HepG2 (cell line): ENCODE measurements around the gene LUZP1. TPM values are rescaled to one million over a fixed set of nuclear protein-coding genes. Genes with fewer than 3 reads are reported as not detected.

Experiments
- ATAC-seq: fragments of 200-7000 bp; cut with Tn5 transposase; 3 replicates; pipeline ENCODE4 v1.9.1; 2020; ENCODE audit warnings: mild to moderate bottlenecking, moderate library complexity
- BruUV-seq: library from RNA; stranded (reverse); fragments of 400-500 nt; replicated peaks from 2 replicates; lab custom pipeline; 2021; lab: Mats Ljungman, UMichigan
- CTCF ChIA-PET: fragments of 300-600 bp; formaldehyde crosslinking; extraction: SDS; loops from one replicate; lab custom pipeline; 2021; ENCODE audit warnings: low total read pairs, inconsistent platforms, low intra/inter-chr PET ratio; lab: Yijun Ruan, JAX
- POLR2A ChIA-PET: fragments of 350-600 bp; sonication (Branson Sonifier 250); formaldehyde crosslinking; loops from one replicate; lab custom pipeline; 2020; ENCODE audit warnings: antibody characterized with exemption, inconsistent platforms; lab: Yijun Ruan, JAX
- DNase-seq: peaks from one replicate; pipeline ENCODE4 v3.0.0-alpha.2; 2015; ENCODE audit warnings: low spot score
- FAIRE-seq: peaks from 3 replicates; lab custom pipeline; 2011; peaks lifted over from hg19 to GRCh38; lab: Jason Lieb, UNC
- H2AFZ ChIP-seq: one replicate; pipeline ENCODE4 v1.6.1; 2011; ENCODE audit warnings: low read length, inconsistent platforms
- H3K27ac ChIP-seq: fragments of 300-600 bp; 3 replicates; pipeline ENCODE4 v1.8.0; 2011; ENCODE audit warnings: mixed run types, mild to moderate bottlenecking, mixed read lengths, low read length, inconsistent platforms; ENCODE audit not compliant: insufficient read depth; ENCODE audit errors: extremely low read length
- H3K27me3 ChIP-seq, 2 experiments: fragments of 200-600 bp in 1 of 2; 2 replicates in 1 of 2; 3 replicates in 1 of 2; pipeline versions ENCODE4 v1.6.0 to v1.8.0; 2011; ENCODE audit warnings: low read length in 2 of 2, mild to moderate bottlenecking in 2 of 2, moderate library complexity in 2 of 2, inconsistent platforms in 1 of 2; ENCODE audit not compliant: insufficient read depth in 2 of 2, control insufficient read depth in 1 of 2
- H3K36me3 ChIP-seq, 2 experiments: fragments of 200-600 bp in 1 of 2; replicated peaks in 1 of 2; 2 replicates in 1 of 2; 3 replicates in 1 of 2; pipeline versions ENCODE4 v1.5.1 to v1.8.0; 2011; ENCODE audit warnings: low read length in 2 of 2, inconsistent platforms in 1 of 2; ENCODE audit not compliant: insufficient read depth in 2 of 2, control insufficient read depth in 1 of 2
- H3K4me1 ChIP-seq: 2 replicates; pipeline ENCODE4 v1.5.1; 2012; ENCODE audit warnings: low read length, inconsistent platforms; ENCODE audit not compliant: insufficient read depth
- H3K4me2 ChIP-seq: 2 replicates; pipeline ENCODE4 v1.6.0; 2011; ENCODE audit warnings: low read depth, low read length, inconsistent platforms
- H3K4me3 ChIP-seq, 3 experiments: fragments of 200-600 bp in 1 of 3; sonication (generic), shearing (Covaris generic) in 1 of 3; replicated peaks in 1 of 3; 2 replicates each; pipeline ENCODE4 v1.5.1; 2011 to 2016; ENCODE audit warnings: low read length in 3 of 3, inconsistent platforms in 2 of 3, low read depth in 2 of 3, mild to moderate bottlenecking in 2 of 3, control low read depth in 1 of 3, mixed read lengths in 1 of 3; ENCODE audit not compliant: insufficient read depth in 1 of 3
- H3K79me2 ChIP-seq: one replicate; pipeline ENCODE4 v1.6.1; 2011; ENCODE audit warnings: low read length, inconsistent platforms; ENCODE audit not compliant: insufficient read depth
- H3K9ac ChIP-seq: 2 replicates; pipeline ENCODE4 v1.6.0; 2011; ENCODE audit warnings: mild to moderate bottlenecking, low read depth, low read length, inconsistent platforms; ENCODE audit not compliant: insufficient read depth
- H3K9me3 ChIP-seq: 2 replicates; pipeline ENCODE4 v1.5.1; 2012; ENCODE audit warnings: mild to moderate bottlenecking, low read length
- H4K20me1 ChIP-seq: 2 replicates; pipeline ENCODE4 v1.6.0; 2011; ENCODE audit warnings: inconsistent platforms, mild to moderate bottlenecking, low read length, moderate library complexity; ENCODE audit not compliant: insufficient read depth
- POLR2A ChIP-seq, 2 experiments: IDR thresholded peaks; 2 replicates each; pipeline ENCODE4 v1.6.1; 2011; ENCODE audit warnings: low read depth in 2 of 2, low read length in 2 of 2, mild to moderate bottlenecking in 1 of 2, moderate library complexity in 1 of 2; ENCODE audit not compliant: insufficient read depth in 1 of 2
- RAD51 ChIP-seq: fragments of 450-650 bp; IDR thresholded peaks from 2 replicates; pipeline ENCODE4 v1.6.1; 2016; ENCODE audit warnings: borderline replicate concordance
- SUZ12 ChIP-seq: fragments of 150-350 bp; IDR thresholded peaks from 2 replicates; pipeline ENCODE4 v1.6.1; 2014; ENCODE audit warnings: low read depth, low read length
- ZBTB1 ChIP-seq: sonication (generic); formaldehyde crosslinking; IDR thresholded peaks from 2 replicates; pipeline ENCODE4 v1.4.0; 2020; ENCODE audit warnings: missing genetic modification reagents, borderline replicate concordance
- ZBTB33 ChIP-seq: sonication (generic); formaldehyde crosslinking; IDR thresholded peaks from 2 replicates; pipeline ENCODE4 v1.4.0; 2020; ENCODE audit warnings: missing genetic modification reagents
- ZFP36L1 ChIP-seq: sonication (generic); formaldehyde crosslinking; IDR thresholded peaks from 2 replicates; pipeline ENCODE4 v1.8.0; 2022; ENCODE audit warnings: mild to moderate bottlenecking, missing genetic modification reagents, moderate library complexity
- ZFP41 ChIP-seq: sonication (generic); formaldehyde crosslinking; IDR thresholded peaks from 2 replicates; pipeline ENCODE4 v1.4.0; 2020; ENCODE audit warnings: mild to moderate bottlenecking, missing genetic modification reagents, borderline replicate concordance
- ZNF547 ChIP-seq: sonication (generic); formaldehyde crosslinking; IDR thresholded peaks from 2 replicates; pipeline ENCODE4 v1.5.1; 2020; ENCODE audit warnings: mild to moderate bottlenecking, missing genetic modification reagents
- ZNF792 ChIP-seq: IDR thresholded peaks from 2 replicates; pipeline ENCODE4 v1.6.1; 2016
- WGBS: methylation state at CpG from one replicate; pipeline ENCODE4 v1.1.6; 2017; ENCODE audit warnings: low lambda C conversion rate; 5-methylcytosine and 5-hydroxymethylcytosine counted together
- in situ Hi-C: cut with HindIII; loops from 2 replicates; pipeline ENCODE4 v1.10.0; 2017; ENCODE audit warnings: low pct_unique_long_range_greater_than_20kb; ENCODE audit not compliant: extremely low pct_ligation_motif_present
- intact Hi-C: fragments of 100-400 bp; cut with micrococcal nuclease; formaldehyde crosslinking; loops from one replicate; pipeline ENCODE4 v1.10.0; 2022; ENCODE audit not compliant: unreplicated experiment
- polyA plus RNA-seq, 8 experiments: library from polyadenylated mRNA; depleted of rRNA in 3 of 8; stranded (reverse) in 7 of 8; unstranded in 1 of 8; fragments of >200 nt; fragmentation: Illumina TruSeq in 4 of 8; extraction: Trizol in 4 of 8; gene quantifications; 2 replicates each; pipeline versions ENCODE4 v1.2.1 to v1.2.3, GENCODE V29; 2011 to 2016; ENCODE audit warnings: low read depth in 4 of 8, missing spikeins in 1 of 8, mixed read lengths in 1 of 8; ENCODE audit not compliant: insufficient read depth in 1 of 8
- total RNA-seq, 5 experiments: library from RNA; depleted of rRNA; stranded (reverse); fragments of >200 nt; fragmentation: Illumina TruSeq; extraction: Trizol; gene quantifications; 2 replicates each; pipeline ENCODE4 v1.2.3, GENCODE V29; 2016; ENCODE audit warnings: low read depth in 1 of 5
- TF ChIP-seq, protein P1 (sequence below): sonication (generic); formaldehyde crosslinking; IDR thresholded peaks from 2 replicates; pipeline ENCODE4 v1.4.0; 2020; ENCODE audit warnings: mild to moderate bottlenecking, missing genetic modification reagents
- TF ChIP-seq, protein P2 (sequence below): IDR thresholded peaks from 2 replicates; pipeline ENCODE4 v1.6.1; 2012; ENCODE audit warnings: low read length, improper control_type of control experiment
- TF ChIP-seq, protein P3 (sequence below): sonication (generic); formaldehyde crosslinking; IDR thresholded peaks from 2 replicates; pipeline ENCODE4 v1.4.0; 2020; ENCODE audit warnings: missing genetic modification reagents

LUZP1 gene
- total and polyA plus RNA-seq, 2 of the 13 experiments (the other 11 are each of a cell fraction or from before 2014, with no cell fraction given) = 6.9 to 12.7 TPM

- no peak for TF ChIP-seq SUZ12
- TF ChIP-seq ZBTB33 (CRISPR knock-in tag) = no peak
- TF ChIP-seq, protein P1, sequence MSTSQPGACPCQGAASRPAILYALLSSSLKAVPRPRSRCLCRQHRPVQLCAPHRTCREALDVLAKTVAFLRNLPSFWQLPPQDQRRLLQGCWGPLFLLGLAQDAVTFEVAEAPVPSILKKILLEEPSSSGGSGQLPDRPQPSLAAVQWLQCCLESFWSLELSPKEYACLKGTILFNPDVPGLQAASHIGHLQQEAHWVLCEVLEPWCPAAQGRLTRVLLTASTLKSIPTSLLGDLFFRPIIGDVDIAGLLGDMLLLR (CRISPR knock-in tag) = no peak
- no peak for TF ChIP-seq ZFP36L1 (CRISPR knock-in tag)
- no peak for TF ChIP-seq ZBTB1
- TF ChIP-seq ZNF792 (CRISPR knock-in tag) = no peak
- no peak for TF ChIP-seq ZFP41 (CRISPR knock-in tag)
- TF ChIP-seq, all 625 proteins: peak for 0
These were observed 5.3 kb downstream of the LUZP1 start (continued) for GRCh38 chr1:23163395-23163794.

GRCh38 chr1:23159963-23160877, 8.4 kb downstream of the LUZP1 start:
- CTCF ChIA-PET = no interaction called here
- peak; percentile 66 for ATAC-seq
- TF ChIP-seq, protein P2, sequence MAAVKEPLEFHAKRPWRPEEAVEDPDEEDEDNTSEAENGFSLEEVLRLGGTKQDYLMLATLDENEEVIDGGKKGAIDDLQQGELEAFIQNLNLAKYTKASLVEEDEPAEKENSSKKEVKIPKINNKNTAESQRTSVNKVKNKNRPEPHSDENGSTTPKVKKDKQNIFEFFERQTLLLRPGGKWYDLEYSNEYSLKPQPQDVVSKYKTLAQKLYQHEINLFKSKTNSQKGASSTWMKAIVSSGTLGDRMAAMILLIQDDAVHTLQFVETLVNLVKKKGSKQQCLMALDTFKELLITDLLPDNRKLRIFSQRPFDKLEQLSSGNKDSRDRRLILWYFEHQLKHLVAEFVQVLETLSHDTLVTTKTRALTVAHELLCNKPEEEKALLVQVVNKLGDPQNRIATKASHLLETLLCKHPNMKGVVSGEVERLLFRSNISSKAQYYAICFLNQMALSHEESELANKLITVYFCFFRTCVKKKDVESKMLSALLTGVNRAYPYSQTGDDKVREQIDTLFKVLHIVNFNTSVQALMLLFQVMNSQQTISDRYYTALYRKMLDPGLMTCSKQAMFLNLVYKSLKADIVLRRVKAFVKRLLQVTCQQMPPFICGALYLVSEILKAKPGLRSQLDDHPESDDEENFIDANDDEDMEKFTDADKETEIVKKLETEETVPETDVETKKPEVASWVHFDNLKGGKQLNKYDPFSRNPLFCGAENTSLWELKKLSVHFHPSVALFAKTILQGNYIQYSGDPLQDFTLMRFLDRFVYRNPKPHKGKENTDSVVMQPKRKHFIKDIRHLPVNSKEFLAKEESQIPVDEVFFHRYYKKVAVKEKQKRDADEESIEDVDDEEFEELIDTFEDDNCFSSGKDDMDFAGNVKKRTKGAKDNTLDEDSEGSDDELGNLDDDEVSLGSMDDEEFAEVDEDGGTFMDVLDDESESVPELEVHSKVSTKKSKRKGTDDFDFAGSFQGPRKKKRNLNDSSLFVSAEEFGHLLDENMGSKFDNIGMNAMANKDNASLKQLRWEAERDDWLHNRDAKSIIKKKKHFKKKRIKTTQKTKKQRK = no peak
- no peak for TF ChIP-seq ZNF547
- no peak for TF ChIP-seq RAD51
- TF ChIP-seq, protein P3, sequence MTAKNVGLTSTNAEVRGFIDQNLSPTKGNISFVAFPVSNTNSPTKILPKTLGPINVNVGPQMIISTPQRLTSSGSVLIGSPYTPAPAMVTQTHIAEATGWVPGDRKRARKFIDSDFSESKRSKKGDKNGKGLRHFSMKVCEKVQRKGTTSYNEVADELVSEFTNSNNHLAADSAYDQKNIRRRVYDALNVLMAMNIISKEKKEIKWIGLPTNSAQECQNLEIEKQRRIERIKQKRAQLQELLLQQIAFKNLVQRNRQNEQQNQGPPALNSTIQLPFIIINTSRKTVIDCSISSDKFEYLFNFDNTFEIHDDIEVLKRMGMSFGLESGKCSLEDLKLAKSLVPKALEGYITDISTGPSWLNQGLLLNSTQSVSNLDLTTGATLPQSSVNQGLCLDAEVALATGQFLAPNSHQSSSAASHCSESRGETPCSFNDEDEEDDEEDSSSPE (CRISPR knock-in tag) = no peak
- no peak for TF ChIP-seq POLR2A (IDR thresholded peaks at IDR 0.05; ENCODE audit: insufficient read depth in 1 of 2, low read depth in 2 of 2, low read length in 2 of 2)

More at GRCh38 chr1:23159963-23160877, 8.4 kb downstream of the LUZP1 start:
- Histone ChIP-seq H3K9me3 (no peaks in the 10 kb centered on the region), H3K79me2 (peaks cover 84% of the 10 kb centered on the region), H4K20me1 (peaks cover 5% of the 10 kb centered on the region; the same call in 1 of the 2 replicates), H3K4me2 (peak overlapping the region; percentile 33), H3K27me3 (no peaks in the 10 kb centered on the region), H3K27ac (peak overlapping the region; percentile 34), H3K4me3 (no peak overlapping the region), H3K36me3 (no peaks in the 10 kb centered on the region), H2AFZ (no peak overlapping the region), H3K9ac (no peak overlapping the region), H3K4me1 (peaks cover 57% of the 10 kb centered on the region)
- intact Hi-C loops = no loop called here
- in situ Hi-C loops = no loop called here
- POLR2A ChIA-PET = interaction anchor here (1.7 kb wide), 1 partner anchor 44 kb away, joined by 4 read pairs; no protein-coding TSS in a partner anchor
- DNase-seq = peak; percentile 20
- FAIRE-seq = peak; percentile 42
- WGBS = 42% methylated on average over 5 of the region's 5 CpGs
- BruUV-seq = no TSS peak
